Kidney (tissue), 14 donors: Measurements from ENCODE around the gene MSI2. TPM values are rescaled to one million over a fixed set of nuclear protein-coding genes. Genes with fewer than 3 reads are reported as not detected.

Experiments used
- DNase-seq, 5 donors: peaks; one replicate each; pipeline ENCODE4 v3.0.0-alpha.2; 2013 to 2020
- FAIRE-seq: peaks from 2 replicates; lab custom pipeline; 2012; peaks lifted over from hg19 to GRCh38; lab: Jason Lieb, UNC
- H3K27ac ChIP-seq, 2 donors: one replicate each; pipeline ENCODE4 v1.7.0; 2013; ENCODE audit warnings: low read depth in 2 of 2, low read length in 2 of 2, inconsistent platforms in 1 of 2
- H3K27me3 ChIP-seq: one replicate; pipeline ENCODE4 v1.7.1; 2013; ENCODE audit warnings: low read length, inconsistent platforms; ENCODE audit not compliant: control insufficient read depth, insufficient read depth
- H3K36me3 ChIP-seq, 3 donors: one replicate each; pipeline versions ENCODE4 v1.7.0 to v1.7.1; 2013; ENCODE audit warnings: low read length in 3 of 3, control low read depth in 1 of 3, inconsistent platforms in 1 of 3; ENCODE audit not compliant: insufficient read depth in 3 of 3, control insufficient read depth in 2 of 3
- H3K4me1 ChIP-seq, 3 donors: one replicate each; pipeline versions ENCODE4 v1.7.0 to v1.7.1; 2013; ENCODE audit warnings: low read length in 3 of 3, inconsistent platforms in 1 of 3, low read depth in 1 of 3; ENCODE audit not compliant: control insufficient read depth in 2 of 3, insufficient read depth in 2 of 3
- H3K4me3 ChIP-seq, 3 donors: one replicate each; pipeline versions ENCODE4 v1.7.0 to v1.8.1; 2013; ENCODE audit warnings: low read length in 3 of 3, control low read depth in 1 of 3, inconsistent platforms in 1 of 3
- H3K9ac ChIP-seq, 3 donors: one replicate each; pipeline versions ENCODE4 v1.7.0 to v1.7.1; 2013; ENCODE audit warnings: low read length in 3 of 3, control low read depth in 1 of 3, inconsistent platforms in 1 of 3
- H3K9me3 ChIP-seq, 3 donors: one replicate each; pipeline versions ENCODE4 v1.7.0 to v1.7.1; 2013; ENCODE audit warnings: low read length in 3 of 3, control low read depth in 1 of 3, inconsistent platforms in 1 of 3; ENCODE audit not compliant: control insufficient read depth in 2 of 3, insufficient read depth in 1 of 3
- intact Hi-C: fragments of 100-400 bp; cut with DNase I; formaldehyde crosslinking; loops from one replicate; pipeline ENCODE4 v1.11.1; 2022
- polyA plus RNA-seq: library from polyadenylated mRNA; stranded (reverse); fragments of 350-450 nt; fragmentation: Illumina TruSeq; extraction: RNeasy Lipid Tissue Mini Kit (QIAGEN cat#74804); gene quantifications from one replicate; pipeline ENCODE4 v1.2.3, GENCODE V29; 2014; ENCODE audit warnings: low read depth, low replicate concordance; ENCODE audit not compliant: insufficient read depth
- total RNA-seq: library from RNA; stranded (reverse); fragmentation: NEBNext Ultra II Directional; extraction: Animal tissue kit (Norgen Biotek cat#: 25700); gene quantifications from one replicate; pipeline ENCODE4 v1.2.1, GENCODE V29; 2021
- TF ChIP-seq, protein P1 (sequence below): IDR thresholded peaks from 3 replicates; pipeline ENCODE4 v1.5.1; 2012; ENCODE audit warnings: mild to moderate bottlenecking, moderate library complexity, borderline replicate concordance; ENCODE audit not compliant: insufficient read depth; ENCODE audit errors: extremely low read depth
- donor health status: control.
- donor health status: control.
- donor health status: control.
- donor health status: control.
- donor health status: control.
- donor health status: DM: yes; HTN: yes; CAD: no.
- donor health status: Normal renal cell carcinoma (clear cell type).

Gene MSI2
- total and polyA plus RNA-seq, 2 donors from 2014 or later, result 69.2 to 151 TPM

- FAIRE-seq, result no peak
- Histone ChIP-seq H3K27ac (no peak overlapping the region), H3K36me3 (no peaks in the 10 kb centered on the region), H3K9ac (no peak overlapping the region), H3K27me3 (no peaks in the 10 kb centered on the region), H3K4me1 (peaks cover under 1 to 3% (median 2%) of the 10 kb centered on the region in 3 donors), H3K4me3 (no peak overlapping the region), H3K9me3 (no peaks in the 10 kb centered on the region)
- TF ChIP-seq, protein P1, sequence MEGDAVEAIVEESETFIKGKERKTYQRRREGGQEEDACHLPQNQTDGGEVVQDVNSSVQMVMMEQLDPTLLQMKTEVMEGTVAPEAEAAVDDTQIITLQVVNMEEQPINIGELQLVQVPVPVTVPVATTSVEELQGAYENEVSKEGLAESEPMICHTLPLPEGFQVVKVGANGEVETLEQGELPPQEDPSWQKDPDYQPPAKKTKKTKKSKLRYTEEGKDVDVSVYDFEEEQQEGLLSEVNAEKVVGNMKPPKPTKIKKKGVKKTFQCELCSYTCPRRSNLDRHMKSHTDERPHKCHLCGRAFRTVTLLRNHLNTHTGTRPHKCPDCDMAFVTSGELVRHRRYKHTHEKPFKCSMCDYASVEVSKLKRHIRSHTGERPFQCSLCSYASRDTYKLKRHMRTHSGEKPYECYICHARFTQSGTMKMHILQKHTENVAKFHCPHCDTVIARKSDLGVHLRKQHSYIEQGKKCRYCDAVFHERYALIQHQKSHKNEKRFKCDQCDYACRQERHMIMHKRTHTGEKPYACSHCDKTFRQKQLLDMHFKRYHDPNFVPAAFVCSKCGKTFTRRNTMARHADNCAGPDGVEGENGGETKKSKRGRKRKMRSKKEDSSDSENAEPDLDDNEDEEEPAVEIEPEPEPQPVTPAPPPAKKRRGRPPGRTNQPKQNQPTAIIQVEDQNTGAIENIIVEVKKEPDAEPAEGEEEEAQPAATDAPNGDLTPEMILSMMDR, result no peak
- intact Hi-C loops, result no loop called here
- DNase-seq, result peak in 1 of 5 donors; percentile 63
These were observed 322.9 kb downstream of the MSI2 start for GRCh38 chr17:57579245-57579644.

- FAIRE-seq (no peak), DNase-seq (peak in 3 of 5 donors; percentile 8 to 69 (median 63))
- Histone ChIP-seq H3K36me3 (no peaks in the 10 kb centered on the region), H3K4me3 (no peak overlapping the region), H3K9ac (no peak overlapping the region), H3K9me3 (no peaks in the 10 kb centered on the region), H3K27me3 (no peaks in the 10 kb centered on the region), H3K27ac (no peak overlapping the region), H3K4me1 (peaks cover 2 to 5% (median 5%) of the 10 kb centered on the region in 3 donors)
- TF ChIP-seq, protein P1, result no peak
- intact Hi-C loops, result no loop called here
These were observed 323.9 kb downstream of the MSI2 start for GRCh38 chr17:57580055-57580739.

GRCh38 chr17:57582881-57583756, 326.8 kb downstream of the MSI2 start:
- H3K9me3 ChIP-seq, result no peaks in the 10 kb centered on the region
- TF ChIP-seq, protein P1, result no peak
- intact Hi-C loops, result no loop called here
- H3K4me3 ChIP-seq, result no peak overlapping the region
- H3K9ac ChIP-seq, result no peak overlapping the region
- peaks cover 2 to 6% (median 5%) of the 10 kb centered on the region in 3 donors for H3K4me1 ChIP-seq
- no peaks in the 10 kb centered on the region for H3K27me3 ChIP-seq
- H3K27ac ChIP-seq, result no peak overlapping the region
- no peaks in the 10 kb centered on the region for H3K36me3 ChIP-seq
- no peak for FAIRE-seq
- DNase-seq, result no peak
